K562 (cell line): ENCODE results near the gene LRP2BP. TPM values are rescaled to one million over a fixed set of nuclear protein-coding genes. Genes with fewer than 3 reads are reported as not detected.

Experiments
- ARID3A ChIP-seq: IDR thresholded peaks from 2 replicates; pipeline ENCODE4 v1.6.1; 2012; ENCODE audit warnings: low read depth, low read length, improper control_type of control experiment, borderline replicate concordance
- FUS ChIP-seq: fragments of 200-400 bp; formaldehyde crosslinking; optimal IDR thresholded peaks from 2 replicates; pipeline ENCODE3; 2017; ENCODE audit warnings: low read depth, low read length
- HDAC2 ChIP-seq: fragments of 450-650 bp; IDR thresholded peaks from 2 replicates; pipeline ENCODE4 v1.6.1; 2016; ENCODE audit warnings: mild to moderate bottlenecking
- KDM2B ChIP-seq: fragments of 250-450 bp; sonication (Bioruptor Pico); IDR thresholded peaks from 2 replicates; pipeline ENCODE4 v1.8.0; 2021; ENCODE audit warnings: mild to moderate bottlenecking, moderate library complexity
- NRF1 ChIP-seq, 2 experiments: fragments of 450-650 bp; IDR thresholded peaks in 1 of 2; conservative IDR thresholded peaks in 1 of 2; 2 replicates each; pipeline ENCODE4 v1.6.1; 2014; ENCODE audit warnings: mild to moderate bottlenecking in 2 of 2
- POLR2G ChIP-seq: fragments of 200-400 bp; formaldehyde crosslinking; IDR thresholded peaks from 2 replicates; pipeline ENCODE4 v1.6.1; 2017; ENCODE audit warnings: low read depth, mild to moderate bottlenecking, antibody characterized with exemption, low read length, moderate library complexity
- RFX5 ChIP-seq: IDR thresholded peaks from 2 replicates; pipeline ENCODE4 v1.6.1; 2011; ENCODE audit warnings: low read depth, mild to moderate bottlenecking, improper control_type of control experiment, low read length
- SMARCE1 ChIP-seq: fragments of 450-650 bp; IDR thresholded peaks from 2 replicates; pipeline ENCODE4 v1.7.1; 2016; ENCODE audit warnings: mild to moderate bottlenecking
- TBL1XR1 ChIP-seq, 2 experiments: IDR thresholded peaks; 2 replicates each; pipeline ENCODE4 v1.6.1; 2012; ENCODE audit warnings: improper control_type of control experiment in 2 of 2, low read length in 2 of 2, mild to moderate bottlenecking in 1 of 2
- TEAD4 ChIP-seq, 2 experiments: sonication (generic) in 1 of 2; formaldehyde crosslinking in 1 of 2; IDR thresholded peaks; 2 replicates each; pipeline versions ENCODE4 v1.6.1 to v1.8.0; 2012 to 2022; ENCODE audit warnings: borderline replicate concordance in 1 of 2, inconsistent platforms in 1 of 2, low read length in 1 of 2, mild to moderate bottlenecking in 1 of 2, missing genetic modification reagents in 1 of 2
- TGIF2 ChIP-seq: sonication (generic); formaldehyde crosslinking; IDR thresholded peaks from 2 replicates; pipeline ENCODE4 v1.8.1; 2022; ENCODE audit warnings: mild to moderate bottlenecking, missing genetic modification reagents, moderate library complexity
- TSHZ1 ChIP-seq: fragments of 250-450 bp; sonication (Bioruptor Pico); IDR thresholded peaks from 2 replicates; pipeline ENCODE4 v1.4.0; 2020; ENCODE audit warnings: mild to moderate bottlenecking, moderate library complexity
- ZNF121 ChIP-seq: sonication (generic); formaldehyde crosslinking; conservative IDR thresholded peaks from 2 replicates; pipeline ENCODE4 v1.8.0; 2022; ENCODE audit warnings: missing genetic modification reagents
- ZNF133 ChIP-seq: fragments of 250-450 bp; sonication (Bioruptor Pico); IDR thresholded peaks from 2 replicates; pipeline ENCODE4 v1.4.0; 2020; ENCODE audit warnings: mild to moderate bottlenecking
- ZNF165 ChIP-seq: fragments of 250-450 bp; sonication (Bioruptor Pico); IDR thresholded peaks from 2 replicates; pipeline ENCODE4 v1.4.0; 2020; ENCODE audit warnings: borderline replicate concordance
- ZNF408 ChIP-seq: fragments of 250-450 bp; sonication (Bioruptor Pico); IDR thresholded peaks from 2 replicates; pipeline ENCODE4 v1.4.0; 2020; ENCODE audit warnings: low read depth, mild to moderate bottlenecking, moderate library complexity
- ZNF583 ChIP-seq: fragments of 250-450 bp; sonication (Bioruptor Pico); IDR thresholded peaks from 2 replicates; pipeline ENCODE4 v1.4.0; 2020
- polyA plus RNA-seq, 8 experiments: library from polyadenylated mRNA; depleted of rRNA in 4 of 8; stranded (reverse) in 5 of 8; unstranded in 3 of 8; fragments of >200 nt; fragmentation: Nextera tagmentation in 2 of 8; fragmentation: Illumina TruSeq in 1 of 8; extraction: Ambion mirVana in 2 of 8; extraction: Trizol in 1 of 8; gene quantifications; 2 replicates each; pipeline versions ENCODE4 v1.2.1 to v1.2.3, GENCODE V29; 2011 to 2014; ENCODE audit warnings: inconsistent platforms in 1 of 8, missing spikeins in 1 of 8
- total RNA-seq, 7 experiments: library from RNA; depleted of rRNA in 6 of 7; stranded (reverse); fragments of >200 nt in 6 of 7; fragmentation: Illumina TruSeq in 2 of 7; extraction: Trizol in 2 of 7; gene quantifications; 2 replicates each; pipeline versions ENCODE4 v1.2.1 to v1.2.3, GENCODE V29; 2011 to 2021; ENCODE audit warnings: low replicate concordance in 1 of 7
- TF ChIP-seq, protein P1 (sequence below): fragments of 450-650 bp; IDR thresholded peaks from 2 replicates; pipeline ENCODE4 v1.6.1; 2014; ENCODE audit warnings: low read depth, mild to moderate bottlenecking, moderate library complexity, borderline replicate concordance
- TF ChIP-seq, protein P2 (sequence below): sonication (generic); formaldehyde crosslinking; IDR thresholded peaks from 2 replicates; pipeline ENCODE4 v1.8.1; 2023; ENCODE audit warnings: mild to moderate bottlenecking, missing genetic modification reagents
- TF ChIP-seq, protein P3 (sequence below): sonication (generic); formaldehyde crosslinking; IDR thresholded peaks from 2 replicates; pipeline ENCODE4 v1.5.0; 2020; ENCODE audit warnings: missing genetic modification reagents

The LRP2BP gene
- total and polyA plus RNA-seq, 9 of the 15 experiments (the other 6 are each of a cell fraction or from before 2014, with no cell fraction given), result 0.42 to 2.1 (median 0.62) TPM

DNA sequence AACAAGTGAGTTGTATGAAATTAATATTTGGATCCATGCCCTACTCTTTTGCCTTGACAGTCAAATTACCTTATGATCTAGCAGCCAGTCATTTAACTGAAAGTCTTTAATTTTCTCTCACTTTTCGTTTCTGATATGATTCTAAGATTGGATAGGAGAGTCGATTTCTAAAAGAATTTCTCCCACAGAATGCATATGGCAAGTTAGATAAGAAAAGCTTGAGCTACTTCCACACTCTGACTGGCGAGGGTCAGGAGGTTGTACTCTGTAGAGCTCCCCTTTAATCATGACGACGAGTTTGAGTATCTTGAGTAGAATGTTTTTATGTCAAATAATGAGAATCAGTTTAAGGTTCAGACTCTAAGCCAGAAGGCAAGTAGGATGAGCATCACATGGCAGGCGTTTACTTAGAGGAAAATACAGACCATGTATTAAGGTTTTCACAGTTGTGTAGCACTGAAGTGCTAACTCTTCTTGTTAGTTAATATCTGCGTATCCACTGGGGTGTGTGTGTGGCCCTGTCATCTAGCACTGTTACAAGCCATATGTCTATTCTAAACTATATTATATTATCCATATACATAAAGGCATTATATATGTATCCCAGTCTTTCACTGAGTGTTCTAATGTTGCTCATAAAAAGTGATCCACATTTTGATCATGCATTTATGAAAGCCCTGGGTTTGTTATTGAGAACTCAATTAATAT lies 37.8 kb downstream of the LRP2BP start (continued):
- TF ChIP-seq TGIF2 (CRISPR knock-in tag) (no peak), TSHZ1 (no peak), ZNF165 (no peak), ZNF121 (CRISPR knock-in tag) (no peak), ZNF133 (CRISPR knock-in tag) (no peak), SMARCE1 (peak; percentile 75), FUS (no peak), POLR2G (no peak), TBL1XR1 (IDR thresholded peaks at IDR 0.05; ENCODE audit: low read length in 2 of 2) (no peak), HDAC2 (0 out of 2 replicates have a peak, but pooled peaks have one; percentile 41), NRF1 (conservative IDR thresholded peaks at IDR 0.05 in 1 of 2, IDR thresholded peaks at IDR 0.05 in 1 of 2) (no peak), KDM2B (CRISPR knock-in tag) (no peak), RFX5 (no peak), TEAD4 (IDR thresholded peaks at IDR 0.05; ENCODE audit: low read length) (peak; percentile 77), TEAD4 (CRISPR knock-in tag; IDR thresholded peaks at IDR 0.05; ENCODE audit: borderline replicate concordance) (no peak), ZNF583 (CRISPR knock-in tag) (no peak), ARID3A (peak; percentile 53; the same call in 1 of the 2 replicates), ZNF408 (CRISPR knock-in tag) (no peak)
- TF ChIP-seq, protein P1, sequence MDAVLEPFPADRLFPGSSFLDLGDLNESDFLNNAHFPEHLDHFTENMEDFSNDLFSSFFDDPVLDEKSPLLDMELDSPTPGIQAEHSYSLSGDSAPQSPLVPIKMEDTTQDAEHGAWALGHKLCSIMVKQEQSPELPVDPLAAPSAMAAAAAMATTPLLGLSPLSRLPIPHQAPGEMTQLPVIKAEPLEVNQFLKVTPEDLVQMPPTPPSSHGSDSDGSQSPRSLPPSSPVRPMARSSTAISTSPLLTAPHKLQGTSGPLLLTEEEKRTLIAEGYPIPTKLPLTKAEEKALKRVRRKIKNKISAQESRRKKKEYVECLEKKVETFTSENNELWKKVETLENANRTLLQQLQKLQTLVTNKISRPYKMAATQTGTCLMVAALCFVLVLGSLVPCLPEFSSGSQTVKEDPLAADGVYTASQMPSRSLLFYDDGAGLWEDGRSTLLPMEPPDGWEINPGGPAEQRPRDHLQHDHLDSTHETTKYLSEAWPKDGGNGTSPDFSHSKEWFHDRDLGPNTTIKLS, result no peak
- TF ChIP-seq, protein P2, sequence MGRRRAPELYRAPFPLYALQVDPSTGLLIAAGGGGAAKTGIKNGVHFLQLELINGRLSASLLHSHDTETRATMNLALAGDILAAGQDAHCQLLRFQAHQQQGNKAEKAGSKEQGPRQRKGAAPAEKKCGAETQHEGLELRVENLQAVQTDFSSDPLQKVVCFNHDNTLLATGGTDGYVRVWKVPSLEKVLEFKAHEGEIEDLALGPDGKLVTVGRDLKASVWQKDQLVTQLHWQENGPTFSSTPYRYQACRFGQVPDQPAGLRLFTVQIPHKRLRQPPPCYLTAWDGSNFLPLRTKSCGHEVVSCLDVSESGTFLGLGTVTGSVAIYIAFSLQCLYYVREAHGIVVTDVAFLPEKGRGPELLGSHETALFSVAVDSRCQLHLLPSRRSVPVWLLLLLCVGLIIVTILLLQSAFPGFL (CRISPR knock-in tag), result no peak
- TF ChIP-seq, protein P3, sequence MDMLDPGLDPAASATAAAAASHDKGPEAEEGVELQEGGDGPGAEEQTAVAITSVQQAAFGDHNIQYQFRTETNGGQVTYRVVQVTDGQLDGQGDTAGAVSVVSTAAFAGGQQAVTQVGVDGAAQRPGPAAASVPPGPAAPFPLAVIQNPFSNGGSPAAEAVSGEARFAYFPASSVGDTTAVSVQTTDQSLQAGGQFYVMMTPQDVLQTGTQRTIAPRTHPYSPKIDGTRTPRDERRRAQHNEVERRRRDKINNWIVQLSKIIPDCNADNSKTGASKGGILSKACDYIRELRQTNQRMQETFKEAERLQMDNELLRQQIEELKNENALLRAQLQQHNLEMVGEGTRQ (CRISPR knock-in tag), result no peak
